Nephron (organoid): ENCODE measurements around the gene UCHL1.
A peak's percentile ranks its signal among the peaks of the same experiment; 100 is the strongest.

ENCODE experiments used
- H3K27ac Mint-ChIP-seq, 3 experiments: 2 replicates each; pipeline ENCODE4 v1.8.0; 2020; ENCODE audit warnings: mixed read lengths in 3 of 3, mild to moderate bottlenecking in 2 of 3, moderate library complexity in 1 of 3
- H3K27me3 Mint-ChIP-seq: 2 replicates; pipeline ENCODE4 v1.8.0; 2021; ENCODE audit warnings: low read depth, mild to moderate bottlenecking, moderate library complexity, mixed read lengths
- H3K36me3 Mint-ChIP-seq: 2 replicates; pipeline ENCODE4 v1.8.0; 2020; ENCODE audit warnings: low read depth, mixed read lengths
- H3K4me1 Mint-ChIP-seq: 2 replicates; pipeline ENCODE4 v1.8.0; 2020; ENCODE audit warnings: mixed read lengths
- H3K4me3 Mint-ChIP-seq, 3 experiments: 2 replicates each; pipeline ENCODE4 v1.8.0; 2020; ENCODE audit warnings: mild to moderate bottlenecking in 3 of 3, mixed read lengths in 3 of 3, moderate library complexity in 2 of 3
- H3K9me3 Mint-ChIP-seq: 2 replicates; pipeline ENCODE4 v1.8.0; 2020; ENCODE audit warnings: mixed read lengths
- TF ChIP-seq, protein P1 (sequence below), 3 experiments: fragments of 200-600 bp; sonication (generic); IDR thresholded peaks; one replicate each; pipeline ENCODE4 v1.5.0; 2021; ENCODE audit warnings: antibody characterized with exemption in 3 of 3; ENCODE audit not compliant: unreplicated experiment in 3 of 3

Gene UCHL1

DNA sequence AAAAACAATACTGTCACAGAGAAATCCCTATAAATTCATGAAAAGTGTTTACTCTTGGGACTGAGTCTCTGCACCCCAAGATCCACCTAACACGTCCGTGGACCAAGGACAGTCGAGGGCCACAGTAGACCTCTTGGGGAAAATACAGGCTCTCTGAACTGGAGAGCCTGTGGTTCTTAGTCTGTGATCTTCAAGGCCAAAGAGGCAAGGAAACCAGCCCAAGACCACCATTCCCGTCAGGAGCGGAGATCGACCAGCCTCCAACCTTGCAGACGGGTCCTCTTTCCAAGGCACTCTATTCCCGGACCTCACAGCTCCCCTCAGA is 40.8 kb upstream of the UCHL1 start:
- no peaks in the 10 kb centered on the region for H3K9me3 Mint-ChIP-seq
- no peaks in the 10 kb centered on the region for H3K36me3 Mint-ChIP-seq
- TF ChIP-seq, protein P1, sequence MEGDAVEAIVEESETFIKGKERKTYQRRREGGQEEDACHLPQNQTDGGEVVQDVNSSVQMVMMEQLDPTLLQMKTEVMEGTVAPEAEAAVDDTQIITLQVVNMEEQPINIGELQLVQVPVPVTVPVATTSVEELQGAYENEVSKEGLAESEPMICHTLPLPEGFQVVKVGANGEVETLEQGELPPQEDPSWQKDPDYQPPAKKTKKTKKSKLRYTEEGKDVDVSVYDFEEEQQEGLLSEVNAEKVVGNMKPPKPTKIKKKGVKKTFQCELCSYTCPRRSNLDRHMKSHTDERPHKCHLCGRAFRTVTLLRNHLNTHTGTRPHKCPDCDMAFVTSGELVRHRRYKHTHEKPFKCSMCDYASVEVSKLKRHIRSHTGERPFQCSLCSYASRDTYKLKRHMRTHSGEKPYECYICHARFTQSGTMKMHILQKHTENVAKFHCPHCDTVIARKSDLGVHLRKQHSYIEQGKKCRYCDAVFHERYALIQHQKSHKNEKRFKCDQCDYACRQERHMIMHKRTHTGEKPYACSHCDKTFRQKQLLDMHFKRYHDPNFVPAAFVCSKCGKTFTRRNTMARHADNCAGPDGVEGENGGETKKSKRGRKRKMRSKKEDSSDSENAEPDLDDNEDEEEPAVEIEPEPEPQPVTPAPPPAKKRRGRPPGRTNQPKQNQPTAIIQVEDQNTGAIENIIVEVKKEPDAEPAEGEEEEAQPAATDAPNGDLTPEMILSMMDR (IDR thresholded peaks at IDR 0.05; ENCODE audit: unreplicated experiment in 3 of 3): no peak
- H3K4me3 Mint-ChIP-seq: peak overlapping the region; percentile 87 to 89 (median 88)
- H3K4me1 Mint-ChIP-seq: peaks cover 32% of the 10 kb centered on the region
- peaks cover 5% of the 10 kb centered on the region for H3K27me3 Mint-ChIP-seq
- peak overlapping the region; percentile 90 to 98 (median 94) for H3K27ac Mint-ChIP-seq

DNA sequence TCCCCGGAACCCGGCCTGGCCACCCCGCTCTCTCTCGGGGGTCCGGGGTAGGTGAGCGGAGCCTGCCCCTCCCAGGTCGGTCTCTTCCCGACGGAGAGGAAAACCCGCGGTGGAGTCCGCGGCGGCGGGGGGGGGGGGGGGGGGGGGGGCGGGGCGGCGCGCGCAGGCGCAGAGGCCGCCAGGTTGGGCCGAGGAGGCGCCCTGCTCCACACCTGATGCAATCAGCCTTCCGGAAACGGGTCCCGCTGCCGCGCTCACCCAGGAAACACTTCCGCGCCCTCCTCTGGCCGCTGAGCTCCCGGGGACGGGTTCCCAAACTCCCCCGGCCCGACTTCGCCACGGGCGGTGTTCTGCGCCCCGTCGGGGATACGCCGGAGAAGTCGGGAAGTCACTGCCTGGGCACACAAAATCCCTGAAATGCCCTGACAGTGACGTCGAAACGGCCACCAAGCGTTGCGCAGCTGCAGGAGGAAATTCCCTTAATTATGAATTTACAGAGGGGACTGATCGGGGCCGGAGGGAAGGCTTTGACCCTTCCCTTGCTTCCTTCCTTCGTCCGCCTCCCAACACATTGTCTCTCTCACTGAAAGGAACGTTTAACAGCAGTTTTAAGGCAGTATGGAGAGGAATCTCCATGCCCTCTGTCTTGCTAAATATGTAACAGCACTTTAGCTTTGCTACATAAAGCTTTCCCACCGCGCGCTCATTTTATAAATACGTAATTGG is 40.3 kb upstream of the UCHL1 start:
- Mint-ChIP-seq H3K27ac (peak overlapping the region; percentile 90 to 99 (median 98)), H3K9me3 (no peaks in the 10 kb centered on the region), H3K4me3 (peak overlapping the region; percentile 88 to 92 (median 90)), H3K4me1 (peaks cover 32% of the 10 kb centered on the region), H3K36me3 (no peaks in the 10 kb centered on the region), H3K27me3 (peaks cover 7% of the 10 kb centered on the region)
- TF ChIP-seq, protein P1 (IDR thresholded peaks at IDR 0.05; ENCODE audit: unreplicated experiment in 3 of 3): peak; percentile 54 to 60 (median 55)

DNA sequence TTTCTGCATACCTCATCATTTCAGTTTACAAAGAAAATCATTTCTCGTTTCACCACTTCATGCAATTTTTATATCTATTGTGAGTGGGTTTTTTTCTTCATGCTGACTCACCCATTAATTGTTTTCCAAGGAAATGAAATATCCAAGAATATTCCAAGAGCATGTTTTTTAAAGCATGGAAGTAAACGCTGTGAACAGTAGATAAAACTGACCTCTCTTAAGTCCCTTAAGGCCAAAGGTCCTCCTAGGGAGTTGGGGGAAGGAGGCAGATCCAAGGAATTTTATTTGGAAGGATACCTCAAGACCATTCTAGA is 39.8 kb upstream of the UCHL1 start:
- TF ChIP-seq, protein P1 (IDR thresholded peaks at IDR 0.05; ENCODE audit: unreplicated experiment in 3 of 3): no peak
- Mint-ChIP-seq H3K4me3 (peak overlapping the region; percentile 88 to 92 (median 90)), H3K4me1 (peaks cover 28% of the 10 kb centered on the region), H3K27ac (peak overlapping the region; percentile 90 to 99 (median 98)), H3K27me3 (peaks cover 7% of the 10 kb centered on the region), H3K36me3 (no peaks in the 10 kb centered on the region), H3K9me3 (no peaks in the 10 kb centered on the region)

DNA sequence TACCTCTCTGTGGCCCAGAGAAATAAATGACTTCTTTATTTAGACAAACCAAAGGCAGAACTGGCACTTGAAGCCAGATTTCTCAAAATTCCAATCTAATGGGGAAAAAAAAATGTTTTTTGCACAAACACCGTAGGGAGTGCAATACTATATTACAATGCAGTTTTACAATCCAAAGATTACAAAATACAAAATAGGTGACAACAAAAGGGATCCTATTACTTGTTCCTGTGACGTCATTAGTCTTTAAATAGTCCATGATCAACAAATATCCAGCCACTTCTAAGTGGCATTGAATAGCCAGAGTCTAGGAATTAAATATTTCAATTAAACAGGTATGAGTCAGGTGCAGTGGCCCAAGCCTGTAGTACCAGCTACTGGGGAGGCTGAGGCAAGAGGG is 39.4 kb upstream of the UCHL1 start:
- H3K27me3 Mint-ChIP-seq: peaks cover 3% of the 10 kb centered on the region

DNA sequence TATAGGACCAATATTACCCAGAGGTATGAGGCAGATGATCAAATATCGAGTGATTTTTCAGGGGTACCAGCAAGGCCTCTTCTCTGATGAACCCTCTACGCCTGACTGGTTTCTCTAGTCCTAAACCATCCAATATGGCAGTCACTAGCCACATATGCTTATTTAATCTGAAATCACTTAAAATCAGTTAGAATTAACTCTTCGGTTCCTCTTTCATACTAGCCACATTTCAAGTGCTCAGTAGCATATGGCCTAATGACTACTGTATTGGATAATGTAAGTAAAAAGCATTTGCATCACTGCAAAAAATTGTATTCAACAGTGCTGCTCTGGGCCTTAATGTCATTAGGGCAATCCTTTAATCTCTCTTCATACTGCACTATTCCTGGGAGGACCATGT is 38.0 kb upstream of the UCHL1 start:
- no peaks in the 10 kb centered on the region for H3K9me3 Mint-ChIP-seq
- H3K27me3 Mint-ChIP-seq: peaks cover 3% of the 10 kb centered on the region
- H3K4me3 Mint-ChIP-seq: no peak overlapping the region
- TF ChIP-seq, protein P1 (IDR thresholded peaks at IDR 0.05; ENCODE audit: unreplicated experiment in 3 of 3): no peak
- H3K36me3 Mint-ChIP-seq: no peaks in the 10 kb centered on the region
- peaks cover 12% of the 10 kb centered on the region for H3K4me1 Mint-ChIP-seq
- no peak overlapping the region for H3K27ac Mint-ChIP-seq

More for the DNA sequence above, 39.4 kb upstream of the UCHL1 start:
- TF ChIP-seq, protein P1 (IDR thresholded peaks at IDR 0.05; ENCODE audit: unreplicated experiment in 3 of 3): no peak
- peaks cover 24% of the 10 kb centered on the region for H3K4me1 Mint-ChIP-seq
- peak overlapping the region in 2 of 3 experiments; percentile 90 to 98 for H3K27ac Mint-ChIP-seq
- peak overlapping the region; percentile 88 to 92 (median 90) for H3K4me3 Mint-ChIP-seq
- H3K36me3 Mint-ChIP-seq: no peaks in the 10 kb centered on the region
- no peaks in the 10 kb centered on the region for H3K9me3 Mint-ChIP-seq

DNA sequence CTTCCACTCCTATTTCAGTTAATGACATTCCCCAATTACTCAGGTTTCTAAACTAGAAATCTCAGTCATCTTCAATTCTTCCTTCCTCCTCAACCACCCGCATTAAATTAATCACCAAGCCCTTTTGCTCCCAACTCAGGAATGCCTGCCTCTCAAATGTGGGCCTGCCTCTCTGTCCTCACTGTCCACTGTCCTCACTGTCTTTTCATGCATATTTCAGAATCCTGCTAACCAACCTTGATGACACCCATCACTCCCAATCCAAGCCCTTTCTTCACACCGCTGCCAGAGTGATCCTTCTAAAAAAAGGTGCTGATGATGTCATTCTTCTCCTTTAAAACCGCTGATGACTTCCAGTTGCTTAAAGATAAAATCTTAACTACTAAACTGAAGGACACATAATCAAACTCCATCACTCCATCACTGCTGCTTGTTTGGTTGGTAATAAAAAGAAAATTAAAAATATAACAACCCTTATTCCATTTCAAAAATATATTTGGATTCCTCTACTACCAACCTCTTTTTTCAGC is 37.2 kb upstream of the UCHL1 start:
- no peak overlapping the region for H3K4me3 Mint-ChIP-seq
- H3K4me1 Mint-ChIP-seq: peaks cover 12% of the 10 kb centered on the region
- no peaks in the 10 kb centered on the region for H3K36me3 Mint-ChIP-seq
- H3K9me3 Mint-ChIP-seq: no peaks in the 10 kb centered on the region
- H3K27ac Mint-ChIP-seq: peak overlapping the region in 1 of 3 experiments; percentile 23
- TF ChIP-seq, protein P1 (IDR thresholded peaks at IDR 0.05; ENCODE audit: unreplicated experiment in 3 of 3): no peak
- peaks cover 3% of the 10 kb centered on the region for H3K27me3 Mint-ChIP-seq
